DND-41 (cell line): ENCODE measurements around the gene ACSM2A.

Source experiments
- EZH2 ChIP-seq: IDR thresholded peaks from 3 replicates; pipeline ENCODE4 v1.6.1; 2012; ENCODE audit warnings: borderline replicate concordance, low read depth, mild to moderate bottlenecking, moderate library complexity, low read length, inconsistent platforms; ENCODE audit not compliant: severe bottlenecking
- TF ChIP-seq, protein P1 (sequence below): IDR thresholded peaks from 2 replicates; pipeline ENCODE4 v1.5.1; 2012; ENCODE audit warnings: borderline replicate concordance, low read length, moderate library complexity, mild to moderate bottlenecking; ENCODE audit not compliant: poor library complexity, severe bottlenecking; ENCODE audit errors: extremely low read depth

DNA sequence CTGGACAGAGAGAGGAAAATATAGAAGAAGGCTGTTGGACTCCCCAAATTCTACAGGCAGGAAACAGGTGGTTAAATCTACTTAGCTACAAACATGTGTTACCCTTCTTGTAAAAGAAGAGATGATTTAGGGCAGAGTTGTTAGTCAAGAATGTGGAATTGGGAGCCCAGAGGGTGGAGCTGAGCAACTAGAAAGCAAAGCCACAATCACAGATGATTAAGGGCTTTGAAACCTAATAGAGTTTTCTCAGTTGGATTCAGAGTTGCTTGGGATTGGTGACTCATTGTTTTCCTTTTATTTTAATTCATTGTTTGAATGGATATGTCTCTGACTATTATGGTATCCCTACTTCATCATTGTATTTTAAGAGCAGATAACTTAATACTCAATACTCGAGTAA is 35.8 kb upstream of the ACSM2A start:
- TF ChIP-seq, protein P1, sequence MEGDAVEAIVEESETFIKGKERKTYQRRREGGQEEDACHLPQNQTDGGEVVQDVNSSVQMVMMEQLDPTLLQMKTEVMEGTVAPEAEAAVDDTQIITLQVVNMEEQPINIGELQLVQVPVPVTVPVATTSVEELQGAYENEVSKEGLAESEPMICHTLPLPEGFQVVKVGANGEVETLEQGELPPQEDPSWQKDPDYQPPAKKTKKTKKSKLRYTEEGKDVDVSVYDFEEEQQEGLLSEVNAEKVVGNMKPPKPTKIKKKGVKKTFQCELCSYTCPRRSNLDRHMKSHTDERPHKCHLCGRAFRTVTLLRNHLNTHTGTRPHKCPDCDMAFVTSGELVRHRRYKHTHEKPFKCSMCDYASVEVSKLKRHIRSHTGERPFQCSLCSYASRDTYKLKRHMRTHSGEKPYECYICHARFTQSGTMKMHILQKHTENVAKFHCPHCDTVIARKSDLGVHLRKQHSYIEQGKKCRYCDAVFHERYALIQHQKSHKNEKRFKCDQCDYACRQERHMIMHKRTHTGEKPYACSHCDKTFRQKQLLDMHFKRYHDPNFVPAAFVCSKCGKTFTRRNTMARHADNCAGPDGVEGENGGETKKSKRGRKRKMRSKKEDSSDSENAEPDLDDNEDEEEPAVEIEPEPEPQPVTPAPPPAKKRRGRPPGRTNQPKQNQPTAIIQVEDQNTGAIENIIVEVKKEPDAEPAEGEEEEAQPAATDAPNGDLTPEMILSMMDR = no peak
- no peak for TF ChIP-seq EZH2
